ENCODE results near the gene ICAM5.

The ICAM5 gene

DNA sequence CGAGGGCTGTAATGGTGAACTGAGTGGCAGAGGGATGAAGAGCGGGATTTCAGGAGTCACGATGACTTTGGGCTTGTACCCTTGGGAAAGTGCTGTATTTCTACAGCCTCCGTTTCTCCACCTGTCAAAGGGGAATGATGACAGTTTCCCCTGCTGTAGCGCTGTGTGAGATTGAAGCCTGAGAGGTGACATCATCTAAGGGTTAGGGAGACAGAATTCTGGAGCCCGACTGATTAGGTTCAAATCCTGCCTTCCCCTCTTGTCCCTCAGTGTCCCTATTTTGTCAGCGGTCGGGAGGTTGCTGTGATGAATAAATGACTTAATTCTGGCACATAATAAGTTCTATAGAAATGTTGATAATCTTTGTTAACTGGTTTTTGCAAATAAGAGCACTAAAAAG, 37.0 kb upstream of the ICAM5 start:
- TF ChIP-seq, protein P1, sequence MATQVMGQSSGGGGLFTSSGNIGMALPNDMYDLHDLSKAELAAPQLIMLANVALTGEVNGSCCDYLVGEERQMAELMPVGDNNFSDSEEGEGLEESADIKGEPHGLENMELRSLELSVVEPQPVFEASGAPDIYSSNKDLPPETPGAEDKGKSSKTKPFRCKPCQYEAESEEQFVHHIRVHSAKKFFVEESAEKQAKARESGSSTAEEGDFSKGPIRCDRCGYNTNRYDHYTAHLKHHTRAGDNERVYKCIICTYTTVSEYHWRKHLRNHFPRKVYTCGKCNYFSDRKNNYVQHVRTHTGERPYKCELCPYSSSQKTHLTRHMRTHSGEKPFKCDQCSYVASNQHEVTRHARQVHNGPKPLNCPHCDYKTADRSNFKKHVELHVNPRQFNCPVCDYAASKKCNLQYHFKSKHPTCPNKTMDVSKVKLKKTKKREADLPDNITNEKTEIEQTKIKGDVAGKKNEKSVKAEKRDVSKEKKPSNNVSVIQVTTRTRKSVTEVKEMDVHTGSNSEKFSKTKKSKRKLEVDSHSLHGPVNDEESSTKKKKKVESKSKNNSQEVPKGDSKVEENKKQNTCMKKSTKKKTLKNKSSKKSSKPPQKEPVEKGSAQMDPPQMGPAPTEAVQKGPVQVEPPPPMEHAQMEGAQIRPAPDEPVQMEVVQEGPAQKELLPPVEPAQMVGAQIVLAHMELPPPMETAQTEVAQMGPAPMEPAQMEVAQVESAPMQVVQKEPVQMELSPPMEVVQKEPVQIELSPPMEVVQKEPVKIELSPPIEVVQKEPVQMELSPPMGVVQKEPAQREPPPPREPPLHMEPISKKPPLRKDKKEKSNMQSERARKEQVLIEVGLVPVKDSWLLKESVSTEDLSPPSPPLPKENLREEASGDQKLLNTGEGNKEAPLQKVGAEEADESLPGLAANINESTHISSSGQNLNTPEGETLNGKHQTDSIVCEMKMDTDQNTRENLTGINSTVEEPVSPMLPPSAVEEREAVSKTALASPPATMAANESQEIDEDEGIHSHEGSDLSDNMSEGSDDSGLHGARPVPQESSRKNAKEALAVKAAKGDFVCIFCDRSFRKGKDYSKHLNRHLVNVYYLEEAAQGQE (IDR thresholded peaks at IDR 0.05; ENCODE audit: low read depth) = no peak
- no peak for TF ChIP-seq RAD21 (IDR thresholded peaks at IDR 0.05; ENCODE audit: low read depth)
- TF ChIP-seq EGR1 (IDR thresholded peaks at IDR 0.05) = no peak
- no peak for TF ChIP-seq ZBTB7A (IDR thresholded peaks at IDR 0.05; ENCODE audit: low read depth)
- no peak for TF ChIP-seq TCF12 (IDR thresholded peaks at IDR 0.05; ENCODE audit: low read depth)
- no peak for TF ChIP-seq CEBPB (IDR thresholded peaks at IDR 0.05)
- no peak for TF ChIP-seq USF1 (IDR thresholded peaks at IDR 0.05)
- no peak for TF ChIP-seq YY1 (IDR thresholded peaks at IDR 0.05; ENCODE audit: low read depth)
- TF ChIP-seq, protein P2, sequence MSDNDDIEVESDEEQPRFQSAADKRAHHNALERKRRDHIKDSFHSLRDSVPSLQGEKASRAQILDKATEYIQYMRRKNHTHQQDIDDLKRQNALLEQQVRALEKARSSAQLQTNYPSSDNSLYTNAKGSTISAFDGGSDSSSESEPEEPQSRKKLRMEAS (IDR thresholded peaks at IDR 0.05) = no peak
- TF ChIP-seq TAF1 (IDR thresholded peaks at IDR 0.05; ENCODE audit: low read depth) = no peak
- TF ChIP-seq TEAD4 (IDR thresholded peaks at IDR 0.05) = no peak
- TF ChIP-seq NFIC (IDR thresholded peaks at IDR 0.05) = no peak
- no peak for TF ChIP-seq EP300 (IDR thresholded peaks at IDR 0.05; ENCODE audit: borderline replicate concordance)
- no peak for TF ChIP-seq CREB1 (IDR thresholded peaks at IDR 0.05; ENCODE audit: low read depth)
- no peak for TF ChIP-seq FOXM1 (IDR thresholded peaks at IDR 0.05; ENCODE audit: borderline replicate concordance, low read depth)

GRCh38 chr19:10254244-10254643, 35.5 kb upstream of the ICAM5 start:
- TF ChIP-seq TEAD4 (IDR thresholded peaks at IDR 0.05) (no peak), EGR1 (IDR thresholded peaks at IDR 0.05) (no peak), NFIC (IDR thresholded peaks at IDR 0.05) (no peak), TAF1 (IDR thresholded peaks at IDR 0.05; ENCODE audit: low read depth) (no peak), CEBPB (IDR thresholded peaks at IDR 0.05) (no peak), FOXM1 (IDR thresholded peaks at IDR 0.05; ENCODE audit: borderline replicate concordance, low read depth) (no peak), CREB1 (IDR thresholded peaks at IDR 0.05; ENCODE audit: low read depth) (no peak), ZBTB7A (IDR thresholded peaks at IDR 0.05; ENCODE audit: low read depth) (no peak)
- TF ChIP-seq, protein P2 (IDR thresholded peaks at IDR 0.05) = no peak
- TF ChIP-seq, protein P1 (IDR thresholded peaks at IDR 0.05; ENCODE audit: low read depth) = no peak

GRCh38 chr19:10255358-10255757, 34.4 kb upstream of the ICAM5 start:
- no peak for TF ChIP-seq ZBTB7A (IDR thresholded peaks at IDR 0.05; ENCODE audit: low read depth)
- TF ChIP-seq CEBPB (IDR thresholded peaks at IDR 0.05) = no peak
- no peak for TF ChIP-seq FOXM1 (IDR thresholded peaks at IDR 0.05; ENCODE audit: borderline replicate concordance, low read depth)
- TF ChIP-seq TEAD4 (IDR thresholded peaks at IDR 0.05) = no peak
- no peak for TF ChIP-seq YY1 (IDR thresholded peaks at IDR 0.05; ENCODE audit: low read depth)
- no peak for TF ChIP-seq USF1 (IDR thresholded peaks at IDR 0.05)
- TF ChIP-seq, protein P2 (IDR thresholded peaks at IDR 0.05) = no peak
- TF ChIP-seq EGR1 (IDR thresholded peaks at IDR 0.05) = no peak
- TF ChIP-seq RAD21 (IDR thresholded peaks at IDR 0.05; ENCODE audit: low read depth) = no peak
- TF ChIP-seq TAF1 (IDR thresholded peaks at IDR 0.05; ENCODE audit: low read depth) = no peak
- no peak for TF ChIP-seq EP300 (IDR thresholded peaks at IDR 0.05; ENCODE audit: borderline replicate concordance)
- TF ChIP-seq NFIC (IDR thresholded peaks at IDR 0.05) = no peak
- no peak for TF ChIP-seq CREB1 (IDR thresholded peaks at IDR 0.05; ENCODE audit: low read depth)

- TF ChIP-seq ZBTB7A (IDR thresholded peaks at IDR 0.05; ENCODE audit: low read depth) (no peak), USF1 (IDR thresholded peaks at IDR 0.05) (no peak), CREB1 (IDR thresholded peaks at IDR 0.05; ENCODE audit: low read depth) (no peak), TCF12 (IDR thresholded peaks at IDR 0.05; ENCODE audit: low read depth) (no peak), CEBPB (IDR thresholded peaks at IDR 0.05) (no peak), TAF1 (IDR thresholded peaks at IDR 0.05; ENCODE audit: low read depth) (no peak), TEAD4 (IDR thresholded peaks at IDR 0.05) (no peak), NFIC (IDR thresholded peaks at IDR 0.05) (no peak), RAD21 (IDR thresholded peaks at IDR 0.05; ENCODE audit: low read depth) (no peak), EGR1 (IDR thresholded peaks at IDR 0.05) (no peak), YY1 (IDR thresholded peaks at IDR 0.05; ENCODE audit: low read depth) (no peak)
These were observed 33.2 kb upstream of the ICAM5 start for GRCh38 chr19:10256551-10256950.

DNA sequence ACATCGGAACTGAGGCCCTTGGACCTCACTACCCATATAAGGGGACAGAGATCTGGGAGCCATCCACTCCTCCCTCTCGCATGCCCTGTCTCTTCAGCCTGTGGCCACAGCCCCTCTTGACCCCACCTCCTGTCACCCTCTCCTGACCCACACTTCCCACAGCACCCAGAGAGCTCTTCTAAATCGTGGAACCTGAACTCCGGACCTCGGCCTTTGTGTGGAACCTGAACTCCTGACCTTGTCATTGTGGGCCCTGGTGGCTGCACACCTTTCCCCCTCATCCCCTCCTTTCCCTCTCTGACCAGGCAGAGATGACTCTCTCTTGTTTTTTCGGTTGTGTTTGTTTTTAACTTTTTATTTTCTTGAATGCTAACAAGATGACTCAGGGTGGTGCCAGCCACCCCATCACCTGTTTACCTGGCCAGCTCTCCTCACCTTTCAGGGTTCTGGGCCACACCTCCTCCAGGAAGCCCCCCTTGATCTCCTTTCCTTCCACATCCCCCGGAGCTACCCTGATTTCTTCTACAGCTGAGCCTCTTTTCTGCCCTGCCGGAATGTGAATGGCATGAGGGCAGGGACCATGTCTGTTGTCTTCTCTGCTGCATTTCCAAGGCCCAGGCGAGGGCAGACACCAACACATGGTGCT, 32.7 kb upstream of the ICAM5 start:
- TF ChIP-seq ZBTB7A (IDR thresholded peaks at IDR 0.05; ENCODE audit: low read depth) = no peak
- TF ChIP-seq TAF1 (IDR thresholded peaks at IDR 0.05; ENCODE audit: low read depth) = no peak
- TF ChIP-seq, protein P1 (IDR thresholded peaks at IDR 0.05; ENCODE audit: low read depth) = no peak
- no peak for TF ChIP-seq EP300 (IDR thresholded peaks at IDR 0.05; ENCODE audit: borderline replicate concordance)
- TF ChIP-seq, protein P2 (IDR thresholded peaks at IDR 0.05) = no peak
- TF ChIP-seq NFIC (IDR thresholded peaks at IDR 0.05) = no peak
- TF ChIP-seq CEBPB (IDR thresholded peaks at IDR 0.05) = no peak
- TF ChIP-seq YY1 (IDR thresholded peaks at IDR 0.05; ENCODE audit: low read depth) = no peak
- no peak for TF ChIP-seq EGR1 (IDR thresholded peaks at IDR 0.05)
- TF ChIP-seq RAD21 (IDR thresholded peaks at IDR 0.05; ENCODE audit: low read depth) = no peak
- no peak for TF ChIP-seq USF1 (IDR thresholded peaks at IDR 0.05)
- no peak for TF ChIP-seq CREB1 (IDR thresholded peaks at IDR 0.05; ENCODE audit: low read depth)
- TF ChIP-seq FOXM1 (IDR thresholded peaks at IDR 0.05; ENCODE audit: borderline replicate concordance, low read depth) = no peak
- no peak for TF ChIP-seq TCF12 (IDR thresholded peaks at IDR 0.05; ENCODE audit: low read depth)
- TF ChIP-seq TEAD4 (IDR thresholded peaks at IDR 0.05) = no peak

All from Ishikawa (cell line).